Caco-2 (cell line): ENCODE results near the gene LPGAT1. TPM values are rescaled to one million over a fixed set of nuclear protein-coding genes. Genes with fewer than 3 reads are reported as not detected.

Experiments used
- BruUV-seq: library from RNA; stranded (reverse); fragments of 400-500 nt; replicated peaks from 2 replicates; lab custom pipeline; 2021; lab: Mats Ljungman, UMichigan
- CTCF ChIA-PET: fragments of 300-600 bp; sonication (Branson Sonifier 250); formaldehyde crosslinking; loops from one replicate; lab custom pipeline; 2022; ENCODE audit warnings: antibody characterized with exemption; lab: Charles Lee
- POLR2A ChIA-PET: fragments of 300-600 bp; sonication (Branson Sonifier 250); formaldehyde crosslinking; loops from one replicate; lab custom pipeline; 2022; ENCODE audit warnings: antibody characterized with exemption; lab: Charles Lee
- DNase-seq, 2 experiments: peaks; one replicate each; pipeline versions ENCODE4 v3.0.0 to v3.0.0-alpha.2; 2020 to 2022
- H3K27me3 ChIP-seq: replicated peaks from 2 replicates; pipeline ENCODE4 v1.6.0; 2011; ENCODE audit warnings: low read length; ENCODE audit not compliant: control insufficient read depth, insufficient read depth
- H3K36me3 ChIP-seq: 2 replicates; pipeline ENCODE4 v1.5.1; 2011; ENCODE audit warnings: low read length; ENCODE audit not compliant: control insufficient read depth, insufficient read depth
- H3K4me1 ChIP-seq: fragments of 250-450 bp; sonication (Bioruptor Pico); 2 replicates; pipeline ENCODE4 v1.5.1; 2020; ENCODE audit warnings: mild to moderate bottlenecking
- H3K4me3 ChIP-seq: 2 replicates; pipeline ENCODE4 v1.5.1; 2011; ENCODE audit warnings: low read depth, mild to moderate bottlenecking, control low read depth, low read length
- H3K9me3 ChIP-seq: fragments of 250-450 bp; sonication (Bioruptor Pico); 2 replicates; pipeline ENCODE4 v1.5.1; 2020; ENCODE audit warnings: mild to moderate bottlenecking, moderate library complexity
- H3K27ac Mint-ChIP-seq: one replicate; pipeline ENCODE4 v1.8.0; 2022; ENCODE audit warnings: mixed read lengths; ENCODE audit not compliant: unreplicated experiment
- H3K27me3 Mint-ChIP-seq: one replicate; pipeline ENCODE4 v1.8.0; 2022; ENCODE audit warnings: mixed read lengths; ENCODE audit not compliant: insufficient read depth, unreplicated experiment
- H3K36me3 Mint-ChIP-seq: one replicate; pipeline ENCODE4 v1.8.0; 2022; ENCODE audit warnings: mild to moderate bottlenecking, mixed read lengths; ENCODE audit not compliant: insufficient read depth, unreplicated experiment
- H3K4me1 Mint-ChIP-seq: one replicate; pipeline ENCODE4 v1.8.0; 2022; ENCODE audit warnings: low read depth, mixed read lengths; ENCODE audit not compliant: unreplicated experiment
- H3K4me3 Mint-ChIP-seq: one replicate; pipeline ENCODE4 v1.8.0; 2022; ENCODE audit warnings: mild to moderate bottlenecking, moderate library complexity, mixed read lengths; ENCODE audit not compliant: unreplicated experiment
- H3K9me3 Mint-ChIP-seq: one replicate; pipeline ENCODE4 v1.8.0; 2022; ENCODE audit warnings: mixed read lengths; ENCODE audit not compliant: unreplicated experiment
- intact Hi-C: fragments of 100-400 bp; cut with micrococcal nuclease; formaldehyde crosslinking; loops from one replicate; pipeline ENCODE4 v1.10.0; 2022; ENCODE audit not compliant: unreplicated experiment
- total RNA-seq: library from RNA; stranded (reverse); gene quantifications from 2 replicates; pipeline ENCODE4 v1.2.3, GENCODE V29; 2022
- TF ChIP-seq, protein P1 (sequence below), 2 experiments: fragments of 200-600 bp in 1 of 2; IDR thresholded peaks; 1 replicate in 1 of 2; 2 replicates in 1 of 2; pipeline versions ENCODE4 v1.5.1 to v1.8.0; 2011 to 2022; ENCODE audit warnings: antibody characterized with exemption in 1 of 2, control low read depth in 1 of 2, inconsistent platforms in 1 of 2, low read depth in 1 of 2, low read length in 1 of 2, mild to moderate bottlenecking in 1 of 2, moderate library complexity in 1 of 2; ENCODE audit not compliant: insufficient read depth in 1 of 2, severe bottlenecking in 1 of 2, unreplicated experiment in 1 of 2

The LPGAT1 gene
- total RNA-seq, 1 experiment from 2014 or later, result 25.6 TPM

DNA sequence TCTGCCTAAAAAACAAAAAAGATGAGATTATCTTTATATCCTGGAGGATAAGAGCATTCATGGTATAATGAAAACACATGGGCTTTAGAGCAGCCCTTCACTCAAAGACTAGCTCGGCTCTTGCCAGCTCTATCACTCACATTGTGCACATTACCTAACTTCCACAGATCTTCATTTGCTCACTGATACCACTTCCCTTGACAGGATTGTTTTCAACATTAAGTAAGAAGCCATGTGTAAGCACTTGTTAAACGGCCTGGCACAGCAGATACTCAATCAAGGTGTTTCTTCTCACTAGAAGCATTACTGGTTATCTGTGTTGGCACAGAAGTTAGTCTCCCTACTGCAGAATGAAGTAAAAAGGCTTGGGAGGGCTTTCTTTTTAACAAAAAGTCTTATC is 18.7 kb downstream of the LPGAT1 start:
- peaks cover 9% of the 10 kb centered on the region; the same call in 1 of the 2 replicates for H3K4me1 ChIP-seq
- H3K36me3 Mint-ChIP-seq, result peaks cover 6% of the 10 kb centered on the region
- H3K27ac Mint-ChIP-seq, result no peak overlapping the region
- ChIA-PET POLR2A (no interaction called here), CTCF (no interaction called here)
- no peaks in the 10 kb centered on the region for H3K9me3 Mint-ChIP-seq
- H3K4me3 Mint-ChIP-seq, result no peak overlapping the region
- intact Hi-C loops, result no loop called here
- H3K27me3 ChIP-seq, result no peaks in the 10 kb centered on the region
- DNase-seq, result no peak
- H3K36me3 ChIP-seq, result 0 out of 2 replicates have a peak, but pooled peaks cover 1% of the 10 kb centered on the region
- H3K4me1 Mint-ChIP-seq, result peaks cover 12% of the 10 kb centered on the region
- H3K9me3 ChIP-seq, result no peaks in the 10 kb centered on the region
- no peaks in the 10 kb centered on the region for H3K27me3 Mint-ChIP-seq
- H3K4me3 ChIP-seq, result no peak overlapping the region
- BruUV-seq, result no TSS peak
- TF ChIP-seq, protein P1, sequence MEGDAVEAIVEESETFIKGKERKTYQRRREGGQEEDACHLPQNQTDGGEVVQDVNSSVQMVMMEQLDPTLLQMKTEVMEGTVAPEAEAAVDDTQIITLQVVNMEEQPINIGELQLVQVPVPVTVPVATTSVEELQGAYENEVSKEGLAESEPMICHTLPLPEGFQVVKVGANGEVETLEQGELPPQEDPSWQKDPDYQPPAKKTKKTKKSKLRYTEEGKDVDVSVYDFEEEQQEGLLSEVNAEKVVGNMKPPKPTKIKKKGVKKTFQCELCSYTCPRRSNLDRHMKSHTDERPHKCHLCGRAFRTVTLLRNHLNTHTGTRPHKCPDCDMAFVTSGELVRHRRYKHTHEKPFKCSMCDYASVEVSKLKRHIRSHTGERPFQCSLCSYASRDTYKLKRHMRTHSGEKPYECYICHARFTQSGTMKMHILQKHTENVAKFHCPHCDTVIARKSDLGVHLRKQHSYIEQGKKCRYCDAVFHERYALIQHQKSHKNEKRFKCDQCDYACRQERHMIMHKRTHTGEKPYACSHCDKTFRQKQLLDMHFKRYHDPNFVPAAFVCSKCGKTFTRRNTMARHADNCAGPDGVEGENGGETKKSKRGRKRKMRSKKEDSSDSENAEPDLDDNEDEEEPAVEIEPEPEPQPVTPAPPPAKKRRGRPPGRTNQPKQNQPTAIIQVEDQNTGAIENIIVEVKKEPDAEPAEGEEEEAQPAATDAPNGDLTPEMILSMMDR (IDR thresholded peaks at IDR 0.05; ENCODE audit: insufficient read depth in 1 of 2, low read depth in 1 of 2, low read length in 1 of 2, severe bottlenecking in 1 of 2, unreplicated experiment in 1 of 2), result no peak

DNA sequence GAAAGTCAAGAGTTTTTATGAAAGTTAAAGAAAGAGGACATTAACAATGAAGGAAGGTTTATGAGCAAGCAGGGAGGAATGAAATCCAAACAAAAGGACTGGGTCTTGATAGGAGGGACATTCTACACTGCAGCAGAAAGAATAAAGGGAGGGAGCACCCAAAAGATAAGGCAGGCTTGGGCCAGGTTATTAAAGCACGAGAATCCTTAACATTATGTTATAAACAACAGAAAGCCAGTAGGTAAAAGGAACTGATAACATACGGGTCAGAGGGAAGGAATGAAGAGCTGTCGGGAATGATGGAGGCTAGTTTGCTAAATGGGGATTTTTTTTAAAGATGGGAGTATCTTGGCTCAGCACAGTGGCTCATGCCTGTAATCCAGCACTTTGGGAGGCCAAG is 19.4 kb downstream of the LPGAT1 start:
- CTCF ChIA-PET, result no interaction called here
- Mint-ChIP-seq H3K36me3 (peaks cover 6% of the 10 kb centered on the region), H3K27ac (no peak overlapping the region), H3K27me3 (no peaks in the 10 kb centered on the region), H3K9me3 (no peaks in the 10 kb centered on the region), H3K4me1 (peaks cover 12% of the 10 kb centered on the region), H3K4me3 (no peak overlapping the region)
- intact Hi-C loops, result no loop called here
- H3K4me1 ChIP-seq, result peaks cover 9% of the 10 kb centered on the region; the same call in 1 of the 2 replicates
- no peaks in the 10 kb centered on the region for H3K9me3 ChIP-seq
- H3K36me3 ChIP-seq, result 0 out of 2 replicates have a peak, but pooled peaks cover 1% of the 10 kb centered on the region
- POLR2A ChIA-PET, result no interaction called here
- DNase-seq, result no peak
- no TSS peak for BruUV-seq
- H3K4me3 ChIP-seq, result no peak overlapping the region
- no peaks in the 10 kb centered on the region for H3K27me3 ChIP-seq
- TF ChIP-seq, protein P1 (IDR thresholded peaks at IDR 0.05; ENCODE audit: insufficient read depth in 1 of 2, low read depth in 1 of 2, low read length in 1 of 2, severe bottlenecking in 1 of 2, unreplicated experiment in 1 of 2), result no peak

DNA sequence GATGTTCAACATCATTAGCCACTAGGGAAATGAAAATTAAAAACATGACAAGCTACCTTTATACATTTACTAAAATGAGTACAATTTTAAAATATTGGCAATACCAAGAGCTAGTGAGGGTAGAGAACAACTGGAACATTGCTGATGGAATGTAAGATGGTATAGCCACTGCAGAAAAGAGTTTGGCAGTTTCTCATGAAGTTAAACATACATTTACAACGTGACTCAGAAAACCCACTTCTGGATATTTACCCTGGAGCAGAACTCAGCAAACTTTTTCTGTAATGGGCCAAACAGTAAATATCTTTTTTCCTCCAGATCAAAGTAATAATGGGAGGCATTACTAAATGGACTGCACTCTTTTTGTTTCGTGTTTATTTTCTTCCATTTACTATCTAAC is 22.1 kb downstream of the LPGAT1 start:
- TF ChIP-seq, protein P1 (IDR thresholded peaks at IDR 0.05; ENCODE audit: insufficient read depth in 1 of 2, low read depth in 1 of 2, low read length in 1 of 2, severe bottlenecking in 1 of 2, unreplicated experiment in 1 of 2), result no peak
- Mint-ChIP-seq H3K27me3 (no peaks in the 10 kb centered on the region), H3K27ac (no peak overlapping the region), H3K4me1 (peaks cover 12% of the 10 kb centered on the region), H3K9me3 (no peaks in the 10 kb centered on the region), H3K36me3 (peaks cover 12% of the 10 kb centered on the region), H3K4me3 (no peak overlapping the region)
- peaks cover 9% of the 10 kb centered on the region; the same call in 1 of the 2 replicates for H3K4me1 ChIP-seq
- CTCF ChIA-PET, result no interaction called here
- H3K4me3 ChIP-seq, result no peak overlapping the region
- no peaks in the 10 kb centered on the region for H3K27me3 ChIP-seq
- no TSS peak for BruUV-seq
- peaks cover 5% of the 10 kb centered on the region; the same call in 1 of the 2 replicates for H3K9me3 ChIP-seq
- POLR2A ChIA-PET, result no interaction called here
- intact Hi-C loops, result no loop called here
- no peak for DNase-seq
- H3K36me3 ChIP-seq, result 0 out of 2 replicates have a peak, but pooled peaks cover 1% of the 10 kb centered on the region
